Hematopoietic multipotent progenitor cell treated with erythropoietin and hydrocortisone succinate and interleukin-3 and kit ligand, for 4 days (in vitro differentiated cells): ENCODE results near the gene EXOC6B.
"Not testable (repeated sequence)": the region's sequence is repeated elsewhere in the genome, so short reads cannot be mapped to it uniquely, and the experiment has no call there.

ENCODE experiments used
- DNase-seq: peaks from one replicate; pipeline ENCODE4 v3.0.0-alpha.2; 2015

Gene EXOC6B

GRCh38 chr2:72674982-72675915 lies 150.6 kb downstream of the EXOC6B start:
- DNase-seq = no peak

GRCh38 chr2:72673279-72673678 lies 152.6 kb downstream of the EXOC6B start:
- DNase-seq = no peak

GRCh38 chr2:72669121-72669520 lies 156.7 kb downstream of the EXOC6B start:
- DNase-seq = no peak

GRCh38 chr2:72668647-72669046 lies 157.2 kb downstream of the EXOC6B start:
- no peak for DNase-seq

- no peak for DNase-seq
These were observed 160.4 kb downstream of the EXOC6B start for GRCh38 chr2:72665448-72665847.

- no peak for DNase-seq
These were observed 163.8 kb downstream of the EXOC6B start for GRCh38 chr2:72661985-72662384.

- DNase-seq = no peak
These were observed 176.0 kb downstream of the EXOC6B start for GRCh38 chr2:72649810-72650209.

- not testable (repeated sequence) for DNase-seq
These were observed 184.6 kb downstream of the EXOC6B start for GRCh38 chr2:72641221-72641620.

- DNase-seq = no peak
These were observed 187.1 kb downstream of the EXOC6B start for GRCh38 chr2:72638600-72639211.

- no peak for DNase-seq
These were observed 189.6 kb downstream of the EXOC6B start for GRCh38 chr2:72636210-72636609.

- no peak for DNase-seq
These were observed 195.1 kb downstream of the EXOC6B start for GRCh38 chr2:72630767-72631166.

- DNase-seq = no peak
These were observed 196.8 kb downstream of the EXOC6B start for GRCh38 chr2:72629062-72629461.

- DNase-seq = no peak
These were observed 198.8 kb downstream of the EXOC6B start for GRCh38 chr2:72627083-72627482.

- DNase-seq = no peak
These were observed 200.5 kb downstream of the EXOC6B start for GRCh38 chr2:72625366-72625765.

- DNase-seq = no peak
These were observed 202.4 kb downstream of the EXOC6B start for GRCh38 chr2:72623481-72623880.

- DNase-seq = no peak
These were observed 206.2 kb downstream of the EXOC6B start for GRCh38 chr2:72619626-72620025.

GRCh38 chr2:72613931-72614330 lies 211.9 kb downstream of the EXOC6B start:
- DNase-seq = peak; percentile 15

GRCh38 chr2:72612614-72613160 lies 213.1 kb downstream of the EXOC6B start:
- DNase-seq = no peak

- no peak for DNase-seq
These were observed 218.6 kb downstream of the EXOC6B start for GRCh38 chr2:72607189-72607588.

GRCh38 chr2:72605836-72606442 lies 219.9 kb downstream of the EXOC6B start:
- peak; percentile 56 for DNase-seq

- DNase-seq = no peak
These were observed 221.4 kb downstream of the EXOC6B start for GRCh38 chr2:72604468-72604867.

GRCh38 chr2:72603481-72603880 lies 222.4 kb downstream of the EXOC6B start:
- DNase-seq = no peak

GRCh38 chr2:72602711-72603110 lies 223.1 kb downstream of the EXOC6B start:
- DNase-seq = no peak

GRCh38 chr2:72602095-72602494 lies 223.7 kb downstream of the EXOC6B start:
- no peak for DNase-seq
